SJCRH30 (cell line): ENCODE results near the gene ALDH1L2. TPM values are rescaled to one million over a fixed set of nuclear protein-coding genes. Genes with fewer than 3 reads are reported as not detected.
"Not testable (repeated sequence)": the region's sequence is repeated elsewhere in the genome, so short reads cannot be mapped to it uniquely, and the experiment has no call there.

Experiments used
- DNase-seq, 2 experiments: peaks; one replicate each; pipeline ENCODE4 v3.0.0-alpha.2; 2015 to 2020
- H3K27ac ChIP-seq: fragments of 250-450 bp; sonication (Bioruptor Pico); 2 replicates; pipeline ENCODE4 v1.5.1; 2020; ENCODE audit warnings: mild to moderate bottlenecking, moderate library complexity
- H3K27me3 ChIP-seq: fragments of 250-450 bp; sonication (Bioruptor Pico); 2 replicates; pipeline ENCODE4 v1.5.1; 2020; ENCODE audit warnings: mild to moderate bottlenecking, moderate library complexity
- H3K36me3 ChIP-seq: fragments of 250-450 bp; sonication (Bioruptor Pico); 2 replicates; pipeline ENCODE4 v1.5.1; 2020; ENCODE audit warnings: mild to moderate bottlenecking, moderate library complexity
- H3K4me1 ChIP-seq: fragments of 250-450 bp; sonication (Bioruptor Pico); 2 replicates; pipeline ENCODE4 v1.5.1; 2020; ENCODE audit warnings: mild to moderate bottlenecking, moderate library complexity
- H3K4me3 ChIP-seq: fragments of 250-450 bp; sonication (Bioruptor Pico); 2 replicates; pipeline ENCODE4 v1.5.1; 2020; ENCODE audit warnings: mild to moderate bottlenecking, moderate library complexity
- H3K9me3 ChIP-seq: fragments of 250-450 bp; sonication (Bioruptor Pico); replicated peaks from 2 replicates; pipeline ENCODE4 v1.5.1; 2020; ENCODE audit warnings: mild to moderate bottlenecking, moderate library complexity
- total RNA-seq: library from RNA; depleted of rRNA; stranded (reverse); fragments of >200 nt; shearing (Covaris generic); gene quantifications from 2 replicates; pipeline ENCODE4 v1.2.3, GENCODE V29; 2014

The ALDH1L2 gene
- total RNA-seq, 1 experiment from 2014 or later: 0.45 TPM

GRCh38 chr12:104994336-104994735, 89.9 kb downstream of the ALDH1L2 start:
- Histone ChIP-seq H3K4me3 (no peak overlapping the region), H3K36me3 (peaks cover 24% of the 10 kb centered on the region), H3K4me1 (no peaks in the 10 kb centered on the region), H3K27me3 (no peaks in the 10 kb centered on the region), H3K27ac (no peak overlapping the region), H3K9me3 (no peaks in the 10 kb centered on the region; the same call in 1 of the 2 replicates)
- DNase-seq: no peak

DNA sequence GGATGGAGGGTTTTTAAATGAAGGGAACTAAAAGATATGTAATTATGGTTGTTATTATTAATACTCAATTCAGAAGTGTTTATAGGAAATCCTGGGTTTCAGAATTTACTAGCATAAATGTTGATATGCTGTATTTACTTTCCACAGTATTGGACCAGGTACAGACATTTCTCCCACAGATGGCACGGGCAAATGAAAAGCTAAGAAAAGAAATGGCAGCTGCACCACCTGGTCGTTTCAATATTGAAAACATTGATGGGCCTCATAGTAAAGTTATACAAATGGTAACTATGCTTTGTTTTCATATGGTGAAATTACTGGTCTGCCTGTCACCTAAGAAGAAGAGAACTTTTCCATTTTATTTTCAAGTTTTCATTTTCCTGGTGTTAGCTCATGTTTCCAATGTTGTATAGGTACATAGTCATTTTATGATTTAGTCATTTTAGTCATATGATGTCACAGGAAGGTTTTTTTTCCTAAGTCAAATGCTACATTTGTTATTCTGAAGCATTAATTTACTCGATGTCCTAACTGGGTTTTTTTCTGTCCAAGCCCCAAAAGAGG, 92.6 kb downstream of the ALDH1L2 start:
- Histone ChIP-seq H3K36me3 (peaks cover 35% of the 10 kb centered on the region), H3K4me3 (no peak overlapping the region), H3K27ac (no peak overlapping the region), H3K27me3 (no peaks in the 10 kb centered on the region), H3K4me1 (peaks cover 8% of the 10 kb centered on the region; the same call in 1 of the 2 replicates), H3K9me3 (no peaks in the 10 kb centered on the region; the same call in 1 of the 2 replicates)
- no peak for DNase-seq

DNA sequence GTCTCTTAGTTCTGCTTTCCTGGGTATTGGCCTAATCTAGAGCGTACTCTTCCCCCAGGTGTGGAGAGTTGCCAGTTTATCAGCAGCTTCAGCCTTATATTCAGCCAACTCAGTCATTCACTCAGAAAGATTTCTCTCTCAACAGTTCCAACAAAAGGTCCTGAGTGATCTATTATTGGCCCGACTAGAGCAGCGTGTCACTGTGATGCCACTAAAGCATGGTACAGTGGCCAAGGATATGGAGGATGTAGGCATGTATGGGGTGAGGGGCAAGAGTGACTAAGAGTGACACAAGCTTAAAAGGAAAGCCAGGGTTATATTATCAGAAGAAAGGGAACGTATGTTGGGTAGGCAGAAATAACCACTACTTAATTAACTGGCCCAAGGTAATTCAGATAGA, 93.3 kb downstream of the ALDH1L2 start:
- Histone ChIP-seq H3K9me3 (no peaks in the 10 kb centered on the region; the same call in 1 of the 2 replicates), H3K4me3 (no peak overlapping the region), H3K36me3 (peaks cover 35% of the 10 kb centered on the region), H3K27me3 (no peaks in the 10 kb centered on the region), H3K4me1 (peaks cover 8% of the 10 kb centered on the region; the same call in 1 of the 2 replicates), H3K27ac (no peak overlapping the region)
- DNase-seq: no peak

DNA sequence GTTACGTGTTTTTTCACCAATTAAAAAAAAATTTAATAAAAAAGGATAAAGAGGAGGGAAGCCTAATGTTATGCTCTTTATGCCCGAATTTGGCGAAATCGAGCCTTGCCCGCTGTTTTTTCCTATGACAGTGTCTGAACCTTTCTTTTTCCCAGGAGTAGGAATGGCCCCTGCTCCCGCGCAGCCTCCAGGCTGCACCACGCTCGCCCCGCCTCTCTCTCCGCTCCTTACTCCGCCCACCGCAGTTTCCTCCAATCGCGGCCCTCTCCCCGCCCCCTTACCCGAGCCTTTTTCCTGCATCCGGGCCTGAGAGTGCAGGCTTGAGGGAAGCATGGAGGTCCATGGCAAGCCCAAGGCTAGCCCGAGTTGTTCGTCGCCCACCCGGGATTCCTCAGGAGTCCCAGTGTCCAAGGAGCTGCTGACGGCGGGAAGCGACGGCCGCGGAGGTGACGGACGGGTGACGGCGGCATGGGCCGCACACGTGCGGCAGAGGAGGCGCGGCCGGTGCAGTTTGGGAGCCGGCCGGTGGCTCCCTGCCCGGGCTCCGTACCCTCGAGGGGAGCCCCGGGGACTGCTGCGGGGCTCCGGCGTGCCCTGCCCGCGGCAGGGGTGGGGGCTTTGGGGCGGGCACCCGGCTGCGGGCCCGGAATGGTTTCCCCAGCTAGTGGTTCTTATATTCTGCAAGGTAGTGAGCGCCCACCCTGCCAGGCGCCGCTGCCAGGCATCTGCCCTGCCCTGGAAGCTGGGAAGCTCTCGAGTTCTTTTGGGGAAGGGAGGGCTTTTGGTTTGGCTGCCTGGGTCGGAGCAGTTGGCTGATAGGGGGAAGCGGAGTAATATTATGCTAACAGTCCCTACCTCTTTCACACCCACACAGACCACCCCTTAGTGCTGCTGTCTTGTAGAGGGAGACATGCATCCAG, 98.0 kb downstream of the ALDH1L2 start, which contains the start of gene NOPCHAP1:
TSS of gene NOPCHAP1 (plus strand) at position 295 of the 920 bp plus-strand sequence. CDS start at position 332, 37 bp downstream.
- H3K4me1 ChIP-seq: peaks cover 8% of the 10 kb centered on the region; the same call in 1 of the 2 replicates
- peak; percentile 92 to 94 for DNase-seq
- peaks cover 25% of the 10 kb centered on the region for H3K36me3 ChIP-seq
- peak within 1 kb of the TSS; percentile 98 for H3K4me3 ChIP-seq
- no peaks in the 10 kb centered on the region; the same call in 1 of the 2 replicates for H3K9me3 ChIP-seq
- H3K27ac ChIP-seq: peak within 1 kb of the TSS; percentile 69
- H3K27me3 ChIP-seq: no peaks in the 10 kb centered on the region

DNA sequence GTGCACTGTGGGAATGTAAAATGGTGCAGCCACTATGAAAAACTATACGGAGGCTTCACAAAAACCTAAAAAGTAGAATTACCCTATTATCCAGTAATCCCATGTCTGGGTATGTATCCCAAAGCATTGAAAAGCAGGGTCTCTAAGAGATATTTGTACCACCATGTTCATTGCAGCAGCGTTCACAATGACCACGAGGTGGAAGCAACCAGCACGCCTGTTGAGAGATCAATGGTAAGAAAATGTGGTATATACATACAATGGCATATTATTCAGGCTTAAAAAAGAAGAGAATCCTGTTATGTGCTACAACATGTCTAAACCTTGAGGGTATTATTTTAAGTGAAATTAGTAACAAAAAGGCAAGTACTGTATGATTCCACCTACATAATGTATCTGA, 99.1 kb downstream of the ALDH1L2 start:
- Histone ChIP-seq H3K27me3 (no peaks in the 10 kb centered on the region), H3K9me3 (no peaks in the 10 kb centered on the region; the same call in 1 of the 2 replicates), H3K27ac (no peak overlapping the region), H3K4me3 (peak overlapping the region; percentile 98; the same call in 1 of the 2 replicates), H3K36me3 (peaks cover 18% of the 10 kb centered on the region), H3K4me1 (peaks cover 8% of the 10 kb centered on the region; the same call in 1 of the 2 replicates)
- DNase-seq: no peak

DNA sequence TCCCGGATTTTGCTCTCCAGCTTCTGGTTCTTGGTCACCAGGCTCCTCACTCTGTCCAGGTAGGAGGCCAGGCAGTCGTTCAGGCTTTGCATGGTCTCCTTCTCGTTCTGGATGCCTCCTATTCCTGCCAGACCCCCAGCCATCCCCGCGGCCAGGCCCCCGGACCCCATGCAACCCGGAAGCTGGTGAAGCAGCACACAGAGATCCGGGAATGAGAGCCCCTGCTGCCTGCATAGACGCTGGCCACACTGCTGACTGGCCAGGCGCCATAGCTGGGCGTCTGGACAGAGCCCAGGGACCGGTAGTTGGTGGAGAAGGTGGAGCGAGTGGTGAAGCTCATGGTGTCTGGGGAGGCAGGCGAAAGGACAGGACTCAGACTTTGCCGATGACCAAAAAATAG, 106.6 kb downstream of the ALDH1L2 start:
- not testable (repeated sequence) for H3K9me3 ChIP-seq, H3K27me3 ChIP-seq, H3K4me3 ChIP-seq, H3K36me3 ChIP-seq, DNase-seq, H3K4me1 ChIP-seq, H3K27ac ChIP-seq

DNA sequence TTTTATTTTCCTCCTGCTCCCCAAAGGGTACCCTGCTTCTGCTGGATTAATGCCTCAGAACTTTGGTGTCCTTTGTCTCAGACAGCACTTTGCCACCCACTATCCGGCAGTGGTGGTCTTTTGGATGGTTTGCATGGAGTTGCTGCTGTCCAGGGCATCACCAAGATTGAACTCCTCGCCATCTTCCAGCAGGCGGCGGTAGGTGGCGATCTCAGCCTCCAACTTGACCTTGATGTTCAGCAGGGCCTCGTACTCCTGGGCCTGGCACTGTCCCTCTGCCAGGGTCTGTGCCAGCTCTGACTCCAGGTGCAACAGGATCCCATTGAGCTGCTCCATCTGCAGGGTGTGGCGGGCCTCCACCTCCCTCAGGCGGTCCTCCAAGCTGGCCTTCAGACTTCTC, 107.6 kb downstream of the ALDH1L2 start:
- Histone ChIP-seq H3K27ac (no peak overlapping the region), H3K36me3 (no peaks in the 10 kb centered on the region), H3K4me3 (no peak overlapping the region), H3K9me3 (no peaks in the 10 kb centered on the region), H3K4me1 (no peaks in the 10 kb centered on the region), H3K27me3 (no peaks in the 10 kb centered on the region)
- no peak for DNase-seq

DNA sequence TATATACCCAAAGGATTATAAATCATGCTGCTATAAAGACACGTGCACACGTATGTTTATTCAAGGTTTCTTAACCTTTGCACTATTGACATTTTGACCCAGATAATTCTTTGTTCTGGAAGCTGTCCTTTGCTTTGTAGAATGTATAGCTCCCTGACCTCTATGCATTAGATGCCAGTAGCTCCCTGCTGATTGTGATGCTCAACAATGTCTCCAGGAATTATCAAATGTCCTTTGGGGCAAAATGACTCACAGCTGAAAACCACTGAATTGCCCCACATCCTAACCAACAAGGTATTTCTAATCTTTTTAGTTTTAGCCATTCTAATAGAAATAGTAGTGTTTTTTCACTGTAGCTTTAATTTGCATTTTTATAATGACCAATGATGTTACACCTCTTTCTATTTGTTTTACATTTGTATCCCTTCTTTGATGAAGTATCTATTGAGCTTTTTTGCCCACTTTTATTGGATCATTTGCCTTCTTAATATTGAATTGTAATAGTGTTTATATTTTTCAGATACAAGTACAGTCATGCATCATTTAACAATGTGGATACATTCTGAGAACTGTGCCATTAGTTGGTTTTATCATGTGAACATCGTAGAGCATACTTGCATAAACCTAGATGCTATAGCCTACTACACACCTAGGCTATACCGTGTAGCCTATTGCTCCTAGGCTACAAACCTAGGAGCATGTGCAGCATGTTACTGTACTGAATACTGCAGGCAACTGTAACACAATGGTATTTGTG, 108.5 kb downstream of the ALDH1L2 start:
- H3K36me3 ChIP-seq: no peaks in the 10 kb centered on the region
- DNase-seq: no peak
- H3K27ac ChIP-seq: no peak overlapping the region
- no peaks in the 10 kb centered on the region for H3K27me3 ChIP-seq
- no peak overlapping the region for H3K4me3 ChIP-seq
- H3K4me1 ChIP-seq: no peaks in the 10 kb centered on the region
- no peaks in the 10 kb centered on the region for H3K9me3 ChIP-seq

DNA sequence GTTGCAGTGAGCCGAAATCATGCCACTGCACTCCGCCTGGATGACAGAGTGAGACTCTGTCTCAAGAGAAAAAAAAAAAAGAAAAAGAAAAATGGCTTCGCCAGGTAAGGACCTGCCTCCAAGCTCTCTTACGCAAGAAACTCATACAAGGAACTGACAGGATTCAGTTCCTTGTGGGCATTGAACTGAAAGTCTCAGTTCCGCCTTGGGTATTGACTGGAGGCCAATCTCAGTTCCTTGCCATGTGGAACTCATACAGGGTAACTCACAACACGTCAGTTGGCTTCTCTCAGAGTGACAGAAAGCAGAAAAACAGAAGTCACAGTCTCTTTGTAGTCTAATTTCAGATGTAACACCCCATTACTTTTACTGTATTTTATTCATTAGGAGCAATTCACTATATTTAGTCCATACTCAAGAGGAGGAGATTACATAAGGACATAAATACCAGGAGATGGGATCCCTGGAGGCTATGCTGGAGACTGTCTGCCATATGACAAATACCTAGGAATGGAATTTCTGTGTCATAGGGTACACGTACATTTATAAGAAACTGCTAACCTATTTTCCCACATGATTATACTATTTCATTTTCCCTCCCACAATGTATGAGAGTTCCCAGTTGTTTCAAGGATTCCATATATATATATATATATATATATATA, 109.5 kb downstream of the ALDH1L2 start:
- no peaks in the 10 kb centered on the region for H3K9me3 ChIP-seq
- no peaks in the 10 kb centered on the region for H3K4me1 ChIP-seq
- no peak overlapping the region for H3K27ac ChIP-seq
- H3K36me3 ChIP-seq: no peaks in the 10 kb centered on the region
- DNase-seq: no peak
- no peaks in the 10 kb centered on the region for H3K27me3 ChIP-seq
- H3K4me3 ChIP-seq: no peak overlapping the region

DNA sequence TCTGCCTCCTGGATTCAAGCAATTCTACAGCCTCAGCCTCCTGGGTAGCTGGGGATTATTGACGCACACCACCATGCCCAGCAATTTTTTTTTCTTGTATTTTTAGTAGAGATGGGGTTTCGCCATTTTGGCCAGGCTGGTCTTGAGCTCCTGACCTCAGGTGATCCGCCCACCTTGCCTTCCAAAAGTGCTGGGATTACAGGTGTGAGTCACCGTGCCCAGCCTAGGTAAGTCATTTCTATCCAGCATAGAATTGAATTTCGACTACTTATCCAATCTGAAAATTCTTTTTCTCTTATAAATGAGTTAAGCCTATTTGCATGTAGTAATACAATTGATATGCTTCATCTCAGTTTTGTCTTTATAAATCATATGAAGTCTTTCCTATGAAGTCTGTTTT, 111.0 kb downstream of the ALDH1L2 start:
- Histone ChIP-seq H3K9me3 (no peaks in the 10 kb centered on the region), H3K27me3 (no peaks in the 10 kb centered on the region), H3K36me3 (no peaks in the 10 kb centered on the region)

DNA sequence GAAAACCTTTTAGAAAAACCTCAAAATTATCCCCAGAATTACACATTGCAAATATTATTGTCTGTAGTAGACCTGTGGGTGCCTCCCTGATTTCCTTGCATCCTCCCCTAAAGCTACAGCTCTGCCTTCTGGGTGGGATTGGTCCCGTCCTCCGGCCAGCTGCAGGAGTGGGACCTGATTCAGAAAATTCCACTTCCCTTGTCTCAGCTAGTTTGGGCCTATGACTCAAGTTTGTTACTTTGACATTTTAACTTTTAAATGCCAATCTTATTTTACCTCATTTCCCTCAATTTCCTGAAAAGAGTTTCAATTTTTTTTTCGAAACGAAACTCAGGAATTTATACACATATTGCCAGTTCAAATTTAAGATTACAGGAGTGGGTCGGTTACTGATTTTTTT, 113.0 kb downstream of the ALDH1L2 start:
- no peaks in the 10 kb centered on the region for H3K9me3 ChIP-seq
- H3K27ac ChIP-seq: no peak overlapping the region
- no peaks in the 10 kb centered on the region for H3K36me3 ChIP-seq
- H3K4me1 ChIP-seq: peaks cover 5% of the 10 kb centered on the region
- no peak overlapping the region for H3K4me3 ChIP-seq
- no peak for DNase-seq
- no peaks in the 10 kb centered on the region for H3K27me3 ChIP-seq

More for the DNA sequence above, 111.0 kb downstream of the ALDH1L2 start:
- Histone ChIP-seq H3K4me1 (no peaks in the 10 kb centered on the region), H3K4me3 (no peak overlapping the region), H3K27ac (no peak overlapping the region)
- DNase-seq: no peak
